K562 (cell line): Measurements from ENCODE around the gene TFEB. TPM values are rescaled to one million over a fixed set of nuclear protein-coding genes. Genes with fewer than 3 reads are reported as not detected.

Experiments used
- ATAC-seq: fragments of 200-7000 bp; cut with Tn5 transposase; 3 replicates; pipeline ENCODE4 v1.9.1; 2020; ENCODE audit warnings: moderate library complexity
- BruUV-seq: library from RNA; stranded (reverse); fragments of 400-500 nt; replicated peaks from 2 replicates; lab custom pipeline; 2021; lab: Mats Ljungman, UMichigan
- CTCF ChIA-PET: fragments of 300-600 bp; formaldehyde crosslinking; extraction: SDS; loops from one replicate; lab custom pipeline; 2021; ENCODE audit warnings: low intra/inter-chr PET ratio; lab: Yijun Ruan, JAX
- POLR2A ChIA-PET: fragments of 300-600, 350-650 bp; sonication (Branson Sonifier 250); formaldehyde crosslinking; extraction: SDS; loops from one replicate; lab custom pipeline; 2021; ENCODE audit warnings: antibody characterized with exemption, inconsistent platforms; lab: Yijun Ruan, JAX
- DNase-seq, 4 experiments: peaks; one replicate each; pipeline versions ENCODE4 v3.0.0 to v3.0.0-alpha.2; 2011 to 2018; ENCODE audit warnings: low spot score in 3 of 4, mixed read lengths in 3 of 4; ENCODE audit errors: extremely low read depth in 1 of 4
- FAIRE-seq: peaks from 2 replicates; lab custom pipeline; 2011; peaks lifted over from hg19 to GRCh38; lab: Jason Lieb, UNC
- H2AFZ ChIP-seq: 2 replicates; pipeline ENCODE4 v1.6.0; 2011; ENCODE audit warnings: low read depth, low read length, control low read depth, inconsistent platforms
- H3K27ac ChIP-seq: fragments of 200-600 bp; 3 replicates; pipeline ENCODE4 v1.8.0; 2011; ENCODE audit warnings: low read depth, mild to moderate bottlenecking, control low read depth, inconsistent platforms, low read length, moderate library complexity, mixed read lengths; ENCODE audit errors: extremely low read depth
- H3K27me3 ChIP-seq, 2 experiments: fragments of 300-600 bp in 1 of 2; 2 replicates in 1 of 2; 3 replicates in 1 of 2; pipeline versions ENCODE4 v1.6.0 to v1.8.0; 2011; ENCODE audit warnings: inconsistent platforms in 2 of 2, low read length in 2 of 2, mild to moderate bottlenecking in 1 of 2, mixed read lengths in 1 of 2, moderate library complexity in 1 of 2; ENCODE audit not compliant: control insufficient read depth in 2 of 2, insufficient read depth in 2 of 2
- H3K36me3 ChIP-seq: fragments of 300-600 bp; 3 replicates; pipeline ENCODE4 v1.8.0; 2011; ENCODE audit warnings: mild to moderate bottlenecking, low read length, inconsistent platforms; ENCODE audit not compliant: control insufficient read depth, insufficient read depth
- H3K4me1 ChIP-seq, 2 experiments: fragments of 200-600 bp in 1 of 2; replicated peaks in 1 of 2; 2 replicates in 1 of 2; 3 replicates in 1 of 2; pipeline versions ENCODE4 v1.5.1 to v1.8.0; 2011; ENCODE audit warnings: inconsistent platforms in 2 of 2, low read length in 2 of 2, mild to moderate bottlenecking in 1 of 2, mixed read lengths in 1 of 2, moderate library complexity in 1 of 2; ENCODE audit not compliant: control insufficient read depth in 2 of 2, insufficient read depth in 2 of 2
- H3K4me2 ChIP-seq: 2 replicates; pipeline ENCODE4 v1.6.1; 2011; ENCODE audit warnings: low read length, control low read depth, inconsistent platforms, mixed read lengths; ENCODE audit not compliant: insufficient read depth
- H3K4me3 ChIP-seq: fragments of 200-600 bp; sonication (generic), shearing (Covaris generic); 2 replicates; pipeline ENCODE4 v1.5.1; 2016; ENCODE audit warnings: control low read depth, inconsistent platforms
- H3K79me2 ChIP-seq: fragments of 200-600 bp; 3 replicates; pipeline ENCODE4 v1.8.0; 2011; ENCODE audit warnings: low read length, inconsistent platforms; ENCODE audit not compliant: control insufficient read depth, insufficient read depth
- H3K9ac ChIP-seq, 2 experiments: 2 replicates each; pipeline versions ENCODE4 v1.6.0 to v1.6.1; 2011; ENCODE audit warnings: low read depth in 2 of 2, low read length in 2 of 2, control low read depth in 1 of 2, inconsistent platforms in 1 of 2, mild to moderate bottlenecking in 1 of 2, mixed read lengths in 1 of 2; ENCODE audit not compliant: insufficient read depth in 1 of 2
- H3K9me1 ChIP-seq: one replicate; pipeline ENCODE4 v1.6.0; 2011; ENCODE audit warnings: inconsistent platforms, mild to moderate bottlenecking, low read length, moderate library complexity; ENCODE audit not compliant: control insufficient read depth, insufficient read depth
- H3K9me3 ChIP-seq: replicated peaks from 2 replicates; pipeline ENCODE4 v1.5.1; 2011; ENCODE audit warnings: low read depth, low read length, inconsistent platforms; ENCODE audit not compliant: control insufficient read depth, insufficient read depth
- H4K20me1 ChIP-seq: replicated peaks from 2 replicates; pipeline ENCODE4 v1.6.1; 2011; ENCODE audit warnings: low read length, inconsistent platforms, mixed read lengths; ENCODE audit not compliant: control insufficient read depth, insufficient read depth
- CBFB ChIP-seq: sonication (generic); formaldehyde crosslinking; IDR thresholded peaks from 2 replicates; pipeline ENCODE4 v1.4.0; 2020; ENCODE audit warnings: mild to moderate bottlenecking, missing genetic modification reagents
- CCNT2 ChIP-seq: IDR thresholded peaks from 2 replicates; pipeline ENCODE4 v1.6.1; 2011; ENCODE audit warnings: borderline replicate concordance, low read depth, mild to moderate bottlenecking, moderate library complexity, mixed read lengths, low read length; ENCODE audit not compliant: insufficient read length; ENCODE audit errors: extremely low read depth
- CTBP1 ChIP-seq: fragments of 450-650 bp; IDR thresholded peaks from 2 replicates; pipeline ENCODE4 v1.6.1; 2016; ENCODE audit warnings: borderline replicate concordance
- CXXC5 ChIP-seq: fragments of 250-450 bp; sonication (Bioruptor Pico); IDR thresholded peaks from 2 replicates; pipeline ENCODE4 v1.8.0; 2022; ENCODE audit warnings: inconsistent platforms, mild to moderate bottlenecking, moderate library complexity
- E2F6 ChIP-seq, 2 experiments: IDR thresholded peaks; 2 replicates each; pipeline ENCODE4 v1.6.1; 2011; ENCODE audit warnings: borderline replicate concordance in 1 of 2, control low read depth in 1 of 2, low read depth in 1 of 2, low read length in 1 of 2, mild to moderate bottlenecking in 1 of 2, mixed read lengths in 1 of 2, moderate library complexity in 1 of 2; ENCODE audit not compliant: insufficient read depth in 1 of 2, insufficient read length in 1 of 2, poor library complexity in 1 of 2, severe bottlenecking in 1 of 2; ENCODE audit errors: extremely low read depth in 1 of 2
- EWSR1 ChIP-seq: fragments of 450-650 bp; IDR thresholded peaks from 2 replicates; pipeline ENCODE4 v1.6.1; 2018; ENCODE audit warnings: borderline replicate concordance, mild to moderate bottlenecking, low read depth, moderate library complexity; ENCODE audit not compliant: partially characterized antibody
- HNRNPK ChIP-seq: fragments of 200-400 bp; formaldehyde crosslinking; IDR thresholded peaks from one replicate; pipeline ENCODE4 v1.6.1; 2018; ENCODE audit warnings: mild to moderate bottlenecking, low read depth, low read length; ENCODE audit not compliant: poor library complexity, severe bottlenecking
- POLR2B ChIP-seq: fragments of 450-650 bp; IDR thresholded peaks from 2 replicates; pipeline ENCODE4 v1.6.1; 2018; ENCODE audit warnings: low read depth; ENCODE audit not compliant: partially characterized antibody
- RB1 ChIP-seq: fragments of 450-650 bp; IDR thresholded peaks from 2 replicates; pipeline ENCODE4 v1.6.1; 2017; ENCODE audit warnings: low read depth, mild to moderate bottlenecking
- TCFL5 ChIP-seq: fragments of 250-450 bp; sonication (Bioruptor Pico); conservative IDR thresholded peaks from 2 replicates; pipeline ENCODE4 v1.6.1; 2021; ENCODE audit warnings: mild to moderate bottlenecking, moderate library complexity, matching md5 sums
- USF1 ChIP-seq: sonication (generic); formaldehyde crosslinking; IDR thresholded peaks from 2 replicates; pipeline ENCODE4 v1.9.0; 2022; ENCODE audit warnings: mild to moderate bottlenecking, missing genetic modification reagents
- ZBTB9 ChIP-seq: fragments of 450-650 bp; formaldehyde crosslinking; IDR thresholded peaks from 2 replicates; pipeline ENCODE4 v1.4.0; 2020; ENCODE audit warnings: mild to moderate bottlenecking, moderate library complexity
- ZC3H4 ChIP-seq: sonication (generic); formaldehyde crosslinking; IDR thresholded peaks from 2 replicates; pipeline ENCODE4 v1.9.0; 2021; ENCODE audit warnings: missing genetic modification reagents, borderline replicate concordance
- WGBS: fragments of 100-300 bp; shearing (Covaris generic); methylation state at CpG from one replicate; pipeline ENCODE4 v1.1.6; 2016; ENCODE audit warnings: low coverage, mixed read lengths; ENCODE audit not compliant: insufficient coverage; ENCODE audit errors: missing lambda C conversion rate; 5-methylcytosine and 5-hydroxymethylcytosine counted together
- in situ Hi-C: fragments of 300-500 bp; cut with MboI; formaldehyde crosslinking; loops from 4 replicates; pipeline ENCODE4 v1.15.0; 2018; ENCODE audit warnings: inconsistent platforms, mixed read lengths
- intact Hi-C: fragments of 100-400 bp; cut with micrococcal nuclease; formaldehyde crosslinking; loops from 2 replicates; pipeline ENCODE4 v1.14.2; 2022
- polyA plus RNA-seq, 8 experiments: library from polyadenylated mRNA; depleted of rRNA in 4 of 8; stranded (reverse) in 5 of 8; unstranded in 3 of 8; fragments of >200 nt; fragmentation: Nextera tagmentation in 2 of 8; fragmentation: Illumina TruSeq in 1 of 8; extraction: Ambion mirVana in 2 of 8; extraction: Trizol in 1 of 8; gene quantifications; 2 replicates each; pipeline versions ENCODE4 v1.2.1 to v1.2.3, GENCODE V29; 2011 to 2014; ENCODE audit warnings: inconsistent platforms in 1 of 8, missing spikeins in 1 of 8
- total RNA-seq, 7 experiments: library from RNA; depleted of rRNA in 6 of 7; stranded (reverse); fragments of >200 nt in 6 of 7; fragmentation: Illumina TruSeq in 2 of 7; extraction: Trizol in 2 of 7; gene quantifications; 2 replicates each; pipeline versions ENCODE4 v1.2.1 to v1.2.3, GENCODE V29; 2011 to 2021; ENCODE audit warnings: low replicate concordance in 1 of 7

The TFEB gene
- total and polyA plus RNA-seq, 9 of the 15 experiments (the other 6 are each of a cell fraction or from before 2014, with no cell fraction given), result 0.04 to 4.7 (median 2.0) TPM

GRCh38 chr6:41740366-41741162 is 5.2 kb upstream of the TFEB start:
- no peak for FAIRE-seq
- 11% methylated on average over 13 of the region's 13 CpGs for WGBS
- no peak for TF ChIP-seq CXXC5 (CRISPR knock-in tag)
- no peak for TF ChIP-seq E2F6 (IDR thresholded peaks at IDR 0.05; ENCODE audit: borderline replicate concordance in 1 of 2, extremely low read depth in 1 of 2, insufficient read depth in 1 of 2, insufficient read length in 1 of 2, low read depth in 1 of 2, low read length in 1 of 2, poor library complexity in 1 of 2, severe bottlenecking in 1 of 2)
- TF ChIP-seq USF1, result no peak
- no peak for TF ChIP-seq POLR2B
- no peak for TF ChIP-seq ZC3H4
- no peak for TF ChIP-seq TCFL5
- TF ChIP-seq HNRNPK, result no peak
- TF ChIP-seq CTBP1, result no peak
- no peak for TF ChIP-seq EWSR1
- TF ChIP-seq CCNT2, result no peak
- TF ChIP-seq ZBTB9 (CRISPR knock-in tag), result no peak
- no peak for TF ChIP-seq RB1
- no peak for TF ChIP-seq CBFB (CRISPR knock-in tag)

More at GRCh38 chr6:41740366-41741162, 5.2 kb upstream of the TFEB start:
- H4K20me1 ChIP-seq, result no peaks in the 10 kb centered on the region; the same call in none of the 2 replicates
- ChIA-PET CTCF (no interaction called here), POLR2A (interaction anchor here (0.6 to 1.0 kb wide), 3 partner anchors 23 to 55 kb away, joined by 3 to 4 read pairs (median 3); no protein-coding TSS in a partner anchor)
- H3K9me1 ChIP-seq, result no peaks in the 10 kb centered on the region
- H3K79me2 ChIP-seq, result no peaks in the 10 kb centered on the region
- DNase-seq, result no peak
- no peak for ATAC-seq
- H3K36me3 ChIP-seq, result no peaks in the 10 kb centered on the region
- peaks cover 29 to 52% of the 10 kb centered on the region in 2 experiments; a peak in 4 of 5 replicates for H3K27me3 ChIP-seq
- BruUV-seq, result no TSS peak
- H3K4me1 ChIP-seq, result peaks cover 5 to 15% of the 10 kb centered on the region in 2 experiments
- no peaks in the 10 kb centered on the region for H3K9me3 ChIP-seq
- in situ Hi-C loops, result no loop called here
- H3K27ac ChIP-seq, result no peak overlapping the region
- no peak overlapping the region for H3K4me2 ChIP-seq
- no peak overlapping the region for H2AFZ ChIP-seq
- no peak overlapping the region for H3K4me3 ChIP-seq
- intact Hi-C loops, result no loop called here
- H3K9ac ChIP-seq, result peak overlapping the region in 1 of 2 experiments; percentile 59; a peak in 1 of 4 replicates
